B cell (primary cell): ENCODE measurements around the gene MAFB. TPM values are rescaled to one million over a fixed set of nuclear protein-coding genes. Genes with fewer than 3 reads are reported as not detected.

Source experiments
- ATAC-seq: fragments of 200-7000 bp; cut with Tn5 transposase; one replicate; pipeline ENCODE4 v1.10.0; 2021; ENCODE audit warnings: low read depth, mild to moderate bottlenecking, moderate number of reproducible peaks, moderate library complexity
- CTCF ChIA-PET: fragments of 350-600 bp; sonication (Branson Sonifier 250); formaldehyde crosslinking; loops from one replicate; lab custom pipeline; 2021; ENCODE audit warnings: antibody characterized with exemption, inconsistent platforms; lab: Charles Lee
- POLR2A ChIA-PET: fragments of 350-600 bp; sonication (Branson Sonifier 250); formaldehyde crosslinking; loops from one replicate; lab custom pipeline; 2021; ENCODE audit warnings: antibody characterized with exemption; lab: Charles Lee
- DNase-seq: peaks from one replicate; pipeline ENCODE4 v3.0.0; 2013
- H2AFZ ChIP-seq: 2 replicates; pipeline ENCODE4 v1.6.1; 2012; ENCODE audit warnings: mild to moderate bottlenecking, low read depth, low read length; ENCODE audit not compliant: insufficient read depth, poor library complexity, severe bottlenecking
- H3K27ac ChIP-seq, 2 donors: 1 replicate in 1 of 2; 2 replicates in 1 of 2; pipeline ENCODE4 v1.5.1; 2012 to 2013; ENCODE audit warnings: low read length in 2 of 2, mild to moderate bottlenecking in 2 of 2, moderate library complexity in 1 of 2
- H3K27me3 ChIP-seq, 4 experiments: fragments of 200-600 bp in 1 of 4; sonication (generic) in 1 of 4; replicated peaks in 1 of 4; 1 replicate in 2 of 4; 2 replicates in 2 of 4; pipeline versions ENCODE4 v1.6.1 to v1.7.0; 2013 to 2016; ENCODE audit warnings: low read length in 3 of 4, mild to moderate bottlenecking in 2 of 4, mixed read lengths in 1 of 4, moderate library complexity in 1 of 4; ENCODE audit not compliant: insufficient read depth in 4 of 4, control insufficient read depth in 3 of 4; ENCODE audit errors: control extremely low read depth in 1 of 4
- H3K36me3 ChIP-seq, 2 experiments: replicated peaks in 1 of 2; 1 replicate in 1 of 2; 2 replicates in 1 of 2; pipeline versions ENCODE4 v1.6.1 to v1.7.1; 2013; ENCODE audit warnings: low read length in 1 of 2; ENCODE audit not compliant: insufficient read depth in 2 of 2, control insufficient read depth in 1 of 2; ENCODE audit errors: control extremely low read depth in 1 of 2, extremely low read depth in 1 of 2
- H3K4me1 ChIP-seq, 2 donors: fragments of 200-600 bp in 1 of 2; sonication (generic) in 1 of 2; 1 replicate in 1 of 2; 2 replicates in 1 of 2; pipeline versions ENCODE4 v1.5.1 to v1.6.1; 2013 to 2017; ENCODE audit warnings: low read length in 2 of 2; ENCODE audit not compliant: control insufficient read depth in 2 of 2, insufficient read depth in 2 of 2
- H3K4me2 ChIP-seq: replicated peaks from 2 replicates; pipeline ENCODE3; 2012; ENCODE audit warnings: mild to moderate bottlenecking, low read depth, low read length; ENCODE audit not compliant: poor library complexity, severe bottlenecking
- H3K4me3 ChIP-seq, 5 experiments: fragments of 200-600 bp in 1 of 5; sonication (generic) in 1 of 5; 1 replicate in 3 of 5; 2 replicates in 2 of 5; pipeline versions ENCODE4 v1.5.1 to v1.7.0; 2011 to 2016; ENCODE audit warnings: low read length in 4 of 5, mild to moderate bottlenecking in 4 of 5, low read depth in 2 of 5, control low read depth in 1 of 5, moderate library complexity in 1 of 5; ENCODE audit not compliant: insufficient read depth in 1 of 5; ENCODE audit errors: control extremely low read depth in 1 of 5, extremely low read depth in 1 of 5
- H3K79me2 ChIP-seq: fragments of 200-600 bp; sonication (generic); one replicate; pipeline ENCODE4 v1.6.0; 2016; ENCODE audit warnings: low read length; ENCODE audit not compliant: control insufficient read depth, insufficient read depth
- H3K9ac ChIP-seq: fragments of 200-600 bp; sonication (generic); 2 replicates; pipeline ENCODE4 v1.6.1; 2017; ENCODE audit warnings: mild to moderate bottlenecking, low read length, moderate library complexity
- H3K9me3 ChIP-seq, 3 donors: one replicate each; pipeline versions ENCODE4 v1.6.1 to v1.7.1; 2013; ENCODE audit warnings: low read length in 2 of 3; ENCODE audit not compliant: control insufficient read depth in 2 of 3, insufficient read depth in 1 of 3; ENCODE audit errors: control extremely low read depth in 1 of 3
- H4K20me1 ChIP-seq: 2 replicates; pipeline ENCODE4 v1.6.0; 2012; ENCODE audit warnings: mild to moderate bottlenecking, low read length; ENCODE audit not compliant: insufficient read depth, control insufficient read depth, poor library complexity, severe bottlenecking
- H3K27ac Mint-ChIP-seq: one replicate; pipeline ENCODE4 v1.8.0; 2021; ENCODE audit warnings: mixed read lengths
- H3K27me3 Mint-ChIP-seq: one replicate; pipeline ENCODE4 v1.8.0; 2021; ENCODE audit warnings: mixed read lengths
- H3K4me1 Mint-ChIP-seq: one replicate; pipeline ENCODE4 v1.8.0; 2021; ENCODE audit warnings: mixed read lengths
- H3K4me3 Mint-ChIP-seq: one replicate; pipeline ENCODE4 v1.8.0; 2021; ENCODE audit warnings: mixed read lengths
- H3K9me3 Mint-ChIP-seq: one replicate; pipeline ENCODE4 v1.8.0; 2022; ENCODE audit warnings: mixed read lengths; ENCODE audit not compliant: insufficient read depth
- CTCF ChIP-seq: fragments of 200-600 bp; IDR thresholded peaks from one replicate; pipeline ENCODE4 v1.8.0; 2022; ENCODE audit warnings: antibody characterized with exemption, mild to moderate bottlenecking
- EZH2 ChIP-seq: IDR thresholded peaks from 2 replicates; pipeline ENCODE4 v1.6.1; 2012; ENCODE audit warnings: borderline replicate concordance, low read depth, mild to moderate bottlenecking, moderate library complexity, low read length; ENCODE audit not compliant: insufficient read depth, poor library complexity, severe bottlenecking
- WGBS: methylation state at CpG from one replicate; pipeline ENCODE4 v1.1.5; 2013; ENCODE audit warnings: missing lambda C conversion rate; ENCODE audit not compliant: insufficient coverage; 5-methylcytosine and 5-hydroxymethylcytosine counted together
- intact Hi-C: fragments of 100-400 bp; cut with micrococcal nuclease; formaldehyde crosslinking; loops from one replicate; pipeline ENCODE4 v1.10.0; 2022
- polyA plus RNA-seq: library from polyadenylated mRNA; depleted of rRNA; stranded (reverse); fragments of >200 nt; gene quantifications from 2 replicates; pipeline ENCODE4 v1.2.3, GENCODE V29; 2012
- total RNA-seq, 2 donors: library from RNA; stranded (reverse); fragments of 120-200 nt in 1 of 2; gene quantifications; 1 replicate in 1 of 2; 2 replicates in 1 of 2; pipeline versions ENCODE4 v1.2.3 to v1.2.4, GENCODE V29; 2013 to 2022

The MAFB gene
- total and polyA plus RNA-seq, 2 donors (not counting 1 experiment from before 2014, with no cell fraction given), result 1.6 to 1.8 TPM

DNA sequence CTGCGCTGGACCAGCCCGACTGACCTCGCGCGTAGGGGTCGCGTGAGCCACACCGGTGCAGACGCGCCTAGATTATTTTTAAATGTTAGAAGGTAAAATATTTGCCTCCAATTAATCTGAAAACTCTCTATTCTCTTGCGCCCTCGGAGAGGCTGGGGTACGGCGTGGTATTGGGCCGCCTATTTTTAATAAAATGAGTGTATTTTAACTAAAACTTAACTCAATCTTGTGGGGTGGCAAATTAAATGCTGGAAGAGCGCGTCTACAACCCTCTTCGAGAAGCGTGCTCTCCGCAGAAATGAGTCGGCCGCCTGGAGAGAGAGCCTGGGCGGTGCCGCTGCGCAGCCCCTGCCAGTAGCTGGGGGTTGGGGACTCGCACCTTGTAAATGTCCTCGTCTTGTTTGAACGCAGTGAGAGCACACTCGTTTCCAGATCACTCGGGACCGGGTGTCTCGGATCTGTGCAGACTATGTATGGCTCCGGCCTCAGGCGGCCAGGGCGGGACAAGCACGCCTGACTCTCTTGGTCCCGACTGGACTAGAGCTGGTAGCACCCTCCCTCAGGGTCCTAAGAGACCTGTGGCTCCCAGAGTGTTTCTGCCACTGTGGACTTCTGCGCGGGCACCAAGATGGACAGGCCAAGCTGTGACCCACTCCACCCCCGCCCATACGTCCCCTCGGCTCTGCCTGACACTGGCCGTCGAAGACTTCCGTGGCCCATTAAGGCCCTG, 2.0 kb upstream of the MAFB start:
- POLR2A ChIA-PET, result no interaction called here
- H3K27ac ChIP-seq, result no peak overlapping the region
- H2AFZ ChIP-seq, result no peak overlapping the region
- CTCF ChIA-PET, result interaction anchor here (1.0 kb wide), 1 partner anchor 817 kb away, joined by 3 read pairs; no protein-coding TSS in a partner anchor
- H3K36me3 ChIP-seq, result no peaks in the 10 kb centered on the region
- H3K9me3 ChIP-seq, result peaks cover 0 to 13% (median 0%) of the 10 kb centered on the region in 3 donors
- H3K4me1 ChIP-seq, result peaks cover 23 to 30% of the 10 kb centered on the region in 2 donors
- H3K4me3 ChIP-seq, result no peak overlapping the region
- Mint-ChIP-seq H3K27me3 (peaks cover 68% of the 10 kb centered on the region), H3K4me3 (no peak overlapping the region), H3K27ac (no peak overlapping the region), H3K4me1 (peaks cover 12% of the 10 kb centered on the region), H3K9me3 (no peaks in the 10 kb centered on the region)
- 9% methylated on average over 31 of the region's 45 CpGs for WGBS
- intact Hi-C loops, result no loop called here
- H3K27me3 ChIP-seq, result peaks cover 0 to 73% (median 48%) of the 10 kb centered on the region in 4 experiments
- H3K4me2 ChIP-seq, result peak overlapping the region; percentile 85
- ATAC-seq, result no peak
- no peak overlapping the region for H3K9ac ChIP-seq
- H3K79me2 ChIP-seq, result no peaks in the 10 kb centered on the region
- TF ChIP-seq CTCF (no peak), EZH2 (no peak)
- no peak for DNase-seq
- H4K20me1 ChIP-seq, result no peaks in the 10 kb centered on the region
